NB4 (cell line): ENCODE data around the gene METAP2.
"Not testable (repeated sequence)": the region's sequence is repeated elsewhere in the genome, so short reads cannot be mapped to it uniquely, and the experiment has no call there.

ENCODE experiments used
- DNase-seq: peaks from one replicate; pipeline ENCODE4 v3.0.0; 2010; ENCODE audit warnings: low read depth
- H3K4me3 ChIP-seq: one replicate; pipeline ENCODE4 v1.5.1; 2011; ENCODE audit warnings: mild to moderate bottlenecking, low read depth, low read length, moderate library complexity
- CTCF ChIP-seq: IDR thresholded peaks from one replicate; pipeline ENCODE4 v1.5.1; 2012; ENCODE audit warnings: low read depth, low read length
- MAX ChIP-seq: IDR thresholded peaks from 2 replicates; pipeline ENCODE4 v1.6.1; 2011; ENCODE audit warnings: low read depth, low read length
- MYC ChIP-seq: IDR thresholded peaks from 2 replicates; pipeline ENCODE4 v1.6.1; 2011; ENCODE audit warnings: low read depth, low read length
- POLR2A ChIP-seq: IDR thresholded peaks from 2 replicates; pipeline ENCODE4 v1.6.1; 2011; ENCODE audit warnings: mild to moderate bottlenecking; ENCODE audit not compliant: insufficient read length; ENCODE audit errors: extremely low read depth

Gene METAP2

GRCh38 chr12:95474660-95474958, 657 bp downstream of the METAP2 start:
- no peak for DNase-seq
- TF ChIP-seq MYC (no peak), CTCF (no peak), MAX (no peak), POLR2A (no peak)
- H3K4me3 ChIP-seq = peak overlapping the region; percentile 79

- no peak overlapping the region for H3K4me3 ChIP-seq
- TF ChIP-seq MYC = no peak
- no peak for TF ChIP-seq CTCF
- no peak for TF ChIP-seq MAX
- no peak for TF ChIP-seq POLR2A
- DNase-seq = no peak
These were observed 6.3 kb downstream of the METAP2 start for GRCh38 chr12:95480230-95480629.

GRCh38 chr12:95481072-95481471, 7.1 kb downstream of the METAP2 start:
- no peak for DNase-seq
- TF ChIP-seq CTCF (no peak), POLR2A (no peak), MAX (no peak), MYC (no peak)
- no peak overlapping the region for H3K4me3 ChIP-seq

- DNase-seq = no peak
- no peak for TF ChIP-seq CTCF
- no peak for TF ChIP-seq MAX
- no peak for TF ChIP-seq POLR2A
- no peak for TF ChIP-seq MYC
- no peak overlapping the region for H3K4me3 ChIP-seq
These were observed 7.9 kb downstream of the METAP2 start for GRCh38 chr12:95481888-95482287.

GRCh38 chr12:95482564-95482963, 8.6 kb downstream of the METAP2 start:
- H3K4me3 ChIP-seq, DNase-seq: not testable (repeated sequence)

- DNase-seq = no peak
- no peak for TF ChIP-seq CTCF
- no peak for TF ChIP-seq MAX
- no peak for TF ChIP-seq MYC
- TF ChIP-seq POLR2A = no peak
- H3K4me3 ChIP-seq = no peak overlapping the region
These were observed 10.6 kb downstream of the METAP2 start for GRCh38 chr12:95484524-95484923.
